Smooth muscle cell (in vitro differentiated cells): ENCODE results near the gene PARP12. TPM values are rescaled to one million over a fixed set of nuclear protein-coding genes. Genes with fewer than 3 reads are reported as not detected.

Experiments
- DNase-seq: peaks from one replicate; lab custom pipeline; 2025; ENCODE audit not compliant: unreplicated experiment; lab: John Stamatoyannopoulos, UW
- H2AFZ ChIP-seq: fragments of 200-600 bp; sonication (generic); 2 replicates; pipeline ENCODE4 v1.6.0; 2016; ENCODE audit warnings: antibody characterized with exemption, low read depth, mild to moderate bottlenecking
- H3F3A ChIP-seq: fragments of 200-600 bp; sonication (generic); 2 replicates; pipeline ENCODE4 v1.6.0; 2017; ENCODE audit warnings: antibody characterized with exemption, low read depth
- H3K27ac ChIP-seq: fragments of 200-600 bp; sonication (generic); 2 replicates; pipeline ENCODE4 v1.5.1; 2016; ENCODE audit warnings: low read depth, mild to moderate bottlenecking
- H3K27me3 ChIP-seq: fragments of 200-600 bp; sonication (generic); 2 replicates; pipeline ENCODE4 v1.6.1; 2016; ENCODE audit warnings: low read depth, mild to moderate bottlenecking
- H3K36me3 ChIP-seq: fragments of 200-600 bp; sonication (generic); 2 replicates; pipeline ENCODE4 v1.5.1; 2016; ENCODE audit warnings: low read depth
- H3K4me1 ChIP-seq: fragments of 200-600 bp; sonication (generic); 2 replicates; pipeline ENCODE4 v1.5.1; 2016; ENCODE audit warnings: low read depth
- H3K4me2 ChIP-seq: fragments of 200-600 bp; sonication (generic); 2 replicates; pipeline ENCODE4 v1.6.0; 2016; ENCODE audit warnings: mild to moderate bottlenecking
- H3K4me3 ChIP-seq: fragments of 200-600 bp; sonication (generic); 2 replicates; pipeline ENCODE4 v1.5.1; 2016; ENCODE audit warnings: mild to moderate bottlenecking
- H3K79me2 ChIP-seq: fragments of 200-600 bp; sonication (generic); 2 replicates; pipeline ENCODE4 v1.6.0; 2016; ENCODE audit warnings: low read depth, mild to moderate bottlenecking
- H3K9ac ChIP-seq: fragments of 200-600 bp; sonication (generic); 2 replicates; pipeline ENCODE4 v1.6.0; 2016; ENCODE audit warnings: low read depth
- H3K9me3 ChIP-seq: fragments of 200-600 bp; sonication (generic); replicated peaks from 2 replicates; pipeline ENCODE4 v1.5.1; 2016; ENCODE audit warnings: low read depth
- H4K20me1 ChIP-seq: fragments of 200-600 bp; sonication (generic); 2 replicates; pipeline ENCODE4 v1.6.0; 2016; ENCODE audit warnings: low read depth
- WGBS: methylation state at CpG from one replicate; pipeline ENCODE4 v1.1.7; 2016; ENCODE audit warnings: low lambda C conversion rate; 5-methylcytosine and 5-hydroxymethylcytosine counted together
- polyA plus RNA-seq: library from polyadenylated mRNA; unstranded; fragments of >200 nt; fragmentation: Nextera tagmentation; extraction: Ambion mirVana; gene quantifications from 2 replicates; pipeline ENCODE4 v1.2.1, GENCODE V29; 2016
- total RNA-seq: library from RNA; depleted of rRNA; stranded (reverse); fragments of >200 nt; gene quantifications from 2 replicates; pipeline ENCODE4 v1.2.3, GENCODE V29; 2014
- TF ChIP-seq, protein P1 (sequence below): fragments of 200-600 bp; sonication (generic); IDR thresholded peaks from 2 replicates; pipeline ENCODE4 v1.5.1; 2017; ENCODE audit warnings: borderline replicate concordance, mild to moderate bottlenecking, antibody characterized with exemption; ENCODE audit not compliant: insufficient read depth, poor library complexity, severe bottlenecking

The PARP12 gene
- total and polyA plus RNA-seq, 2 experiments from 2014 or later = 1.4 to 2.4 TPM

DNA sequence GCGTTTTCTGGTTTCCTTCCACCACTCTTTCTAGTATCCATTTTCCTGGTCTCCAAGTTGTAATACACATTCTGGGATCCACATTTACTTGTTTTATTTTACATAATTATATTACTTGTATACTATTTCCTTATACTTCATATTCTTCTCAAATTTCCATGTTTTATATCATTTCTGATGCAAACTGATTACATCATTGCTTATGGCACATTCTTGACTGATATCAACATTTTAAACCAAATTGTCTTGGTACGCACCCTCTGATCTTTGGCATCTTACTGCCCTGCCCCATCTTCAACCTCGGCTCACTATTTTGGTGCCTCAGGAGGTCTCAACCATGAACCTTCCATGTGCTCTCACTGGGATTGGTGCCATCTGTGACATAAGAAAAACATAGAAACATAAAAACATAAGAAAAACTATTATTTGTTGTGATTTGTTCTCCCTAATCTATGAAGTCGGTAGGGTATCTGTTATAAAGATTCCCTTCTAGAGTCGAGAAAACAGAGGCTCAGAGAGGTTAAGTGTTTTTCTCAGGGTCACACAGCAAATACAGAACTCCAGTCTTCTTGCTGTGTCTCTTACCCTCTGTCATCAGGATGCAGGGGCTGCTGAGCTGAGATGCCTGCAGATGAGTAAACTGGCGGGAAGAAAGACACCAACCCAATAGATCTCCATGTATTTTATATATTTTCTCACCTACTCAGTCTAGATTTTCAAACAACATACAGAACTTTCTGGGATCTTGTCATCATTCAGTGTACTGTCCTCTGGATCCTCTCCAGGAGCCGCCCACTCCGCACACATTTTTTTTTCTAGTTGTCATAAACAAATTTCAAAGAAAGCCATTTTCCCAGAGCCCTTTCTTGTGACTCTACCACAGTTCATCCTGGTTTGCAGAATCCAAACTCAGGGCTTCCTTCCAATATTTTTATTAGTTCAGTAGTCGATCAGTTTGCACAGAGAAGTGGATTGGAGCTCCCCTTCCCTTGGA lies 79.5 kb downstream of the PARP12 start:
- Histone ChIP-seq H3K79me2 (no peaks in the 10 kb centered on the region), H3K9me3 (no peaks in the 10 kb centered on the region), H3K27ac (no peak overlapping the region), H3K4me1 (no peaks in the 10 kb centered on the region), H2AFZ (no peak overlapping the region), H3K4me3 (no peak overlapping the region), H3K9ac (no peak overlapping the region), H3K4me2 (no peak overlapping the region), H3K27me3 (no peaks in the 10 kb centered on the region), H3F3A (no peaks in the 10 kb centered on the region), H4K20me1 (no peaks in the 10 kb centered on the region), H3K36me3 (no peaks in the 10 kb centered on the region)
- TF ChIP-seq, protein P1, sequence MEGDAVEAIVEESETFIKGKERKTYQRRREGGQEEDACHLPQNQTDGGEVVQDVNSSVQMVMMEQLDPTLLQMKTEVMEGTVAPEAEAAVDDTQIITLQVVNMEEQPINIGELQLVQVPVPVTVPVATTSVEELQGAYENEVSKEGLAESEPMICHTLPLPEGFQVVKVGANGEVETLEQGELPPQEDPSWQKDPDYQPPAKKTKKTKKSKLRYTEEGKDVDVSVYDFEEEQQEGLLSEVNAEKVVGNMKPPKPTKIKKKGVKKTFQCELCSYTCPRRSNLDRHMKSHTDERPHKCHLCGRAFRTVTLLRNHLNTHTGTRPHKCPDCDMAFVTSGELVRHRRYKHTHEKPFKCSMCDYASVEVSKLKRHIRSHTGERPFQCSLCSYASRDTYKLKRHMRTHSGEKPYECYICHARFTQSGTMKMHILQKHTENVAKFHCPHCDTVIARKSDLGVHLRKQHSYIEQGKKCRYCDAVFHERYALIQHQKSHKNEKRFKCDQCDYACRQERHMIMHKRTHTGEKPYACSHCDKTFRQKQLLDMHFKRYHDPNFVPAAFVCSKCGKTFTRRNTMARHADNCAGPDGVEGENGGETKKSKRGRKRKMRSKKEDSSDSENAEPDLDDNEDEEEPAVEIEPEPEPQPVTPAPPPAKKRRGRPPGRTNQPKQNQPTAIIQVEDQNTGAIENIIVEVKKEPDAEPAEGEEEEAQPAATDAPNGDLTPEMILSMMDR = no peak
- no peak for DNase-seq
- 87% methylated on average over 9 of the region's 9 CpGs for WGBS

DNA sequence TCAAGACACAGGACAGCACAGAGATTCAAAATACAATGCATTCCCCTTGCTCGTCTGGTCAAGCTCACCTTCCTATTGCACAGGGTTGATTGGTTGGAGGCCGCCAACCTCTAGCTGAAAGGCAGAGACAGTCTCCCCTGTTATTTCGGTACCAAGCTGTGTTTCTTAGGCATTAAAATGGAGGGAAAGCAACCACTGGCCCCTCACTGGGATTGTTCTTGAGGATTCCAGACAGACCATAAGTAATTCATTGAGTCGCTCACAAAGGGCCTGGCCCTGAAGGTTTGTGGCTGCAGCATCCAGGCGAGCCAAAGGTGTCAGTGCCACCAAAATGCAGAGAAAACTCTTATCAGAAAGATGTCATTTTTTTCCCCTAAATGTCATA lies 81.2 kb downstream of the PARP12 start:
- Histone ChIP-seq H2AFZ (no peak overlapping the region), H3K4me1 (no peaks in the 10 kb centered on the region), H3K9ac (no peak overlapping the region), H3K79me2 (no peaks in the 10 kb centered on the region), H3K27me3 (no peaks in the 10 kb centered on the region), H3K9me3 (no peaks in the 10 kb centered on the region), H4K20me1 (no peaks in the 10 kb centered on the region), H3K4me2 (no peak overlapping the region), H3K4me3 (no peak overlapping the region), H3K36me3 (no peaks in the 10 kb centered on the region), H3K27ac (no peak overlapping the region), H3F3A (no peaks in the 10 kb centered on the region)
- WGBS = 86% methylated on average over 5 of the region's 5 CpGs
- no peak for DNase-seq
- TF ChIP-seq, protein P1 = no peak

DNA sequence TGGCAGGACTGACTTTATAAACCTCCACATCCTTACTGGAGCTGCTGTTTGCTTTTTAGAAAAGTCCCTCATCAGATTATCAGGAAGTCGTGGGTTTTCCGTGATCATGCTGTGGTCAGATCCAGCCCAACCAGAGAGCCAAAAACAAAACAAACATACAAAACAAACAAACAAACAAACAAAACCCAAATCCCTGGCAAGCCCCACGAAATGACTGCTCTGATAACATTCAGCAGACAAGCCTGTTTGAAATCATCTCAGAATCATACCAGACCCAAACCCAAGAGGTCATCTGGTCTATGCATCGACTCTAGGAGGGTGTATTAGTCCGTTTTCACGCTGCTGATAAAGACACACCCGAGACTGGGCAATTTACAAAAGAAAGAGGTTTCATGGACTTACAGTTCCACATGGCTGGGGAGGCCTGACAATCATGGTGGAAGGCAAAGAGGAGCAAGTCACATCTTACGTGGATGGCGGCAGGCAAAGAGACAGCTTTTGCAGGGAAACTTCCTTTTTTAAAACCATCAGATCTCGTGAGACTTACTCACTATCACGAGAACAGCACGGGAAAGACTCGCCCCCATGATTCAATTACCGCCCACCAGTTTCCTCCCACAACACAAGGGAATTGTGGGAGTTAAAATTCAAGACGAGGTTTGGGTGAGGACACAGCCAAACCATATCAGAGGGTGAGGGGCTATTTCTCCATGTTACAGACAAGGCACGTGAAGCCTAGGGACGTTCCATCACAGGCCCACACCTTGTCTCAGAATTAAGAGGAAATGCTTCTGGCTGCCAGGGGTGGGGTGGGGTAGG lies 85.7 kb downstream of the PARP12 start:
- H3K4me2 ChIP-seq = no peak overlapping the region
- H3K79me2 ChIP-seq = no peaks in the 10 kb centered on the region
- peaks cover 9% of the 10 kb centered on the region for H3K27me3 ChIP-seq
- H2AFZ ChIP-seq = no peak overlapping the region
- H3F3A ChIP-seq = no peaks in the 10 kb centered on the region
- DNase-seq = no peak
- 73% methylated on average over 17 of the region's 17 CpGs for WGBS
- H4K20me1 ChIP-seq = no peaks in the 10 kb centered on the region
- no peak overlapping the region for H3K4me3 ChIP-seq
- H3K27ac ChIP-seq = no peak overlapping the region
- TF ChIP-seq, protein P1 = no peak
- no peaks in the 10 kb centered on the region for H3K9me3 ChIP-seq
- no peaks in the 10 kb centered on the region for H3K36me3 ChIP-seq
- no peak overlapping the region for H3K9ac ChIP-seq
- no peaks in the 10 kb centered on the region for H3K4me1 ChIP-seq
